Trophoblast cell (in vitro differentiated cells and primary cell): ENCODE data around the gene KIAA0513.

Experiments used
- DNase-seq, 2 donors: peaks; one replicate each; pipeline ENCODE4 v3.0.0-alpha.2; 2016
- H2AFZ ChIP-seq: 2 replicates; pipeline ENCODE4 v1.6.1; 2013; ENCODE audit warnings: low read length, moderate library complexity, mild to moderate bottlenecking; ENCODE audit not compliant: insufficient read depth, poor library complexity
- H2AK5ac ChIP-seq: 2 replicates; pipeline ENCODE4 v1.6.1; 2013; ENCODE audit warnings: mild to moderate bottlenecking, low read length
- H2BK120ac ChIP-seq: 2 replicates; pipeline ENCODE4 v1.6.1; 2013; ENCODE audit warnings: low read length, mild to moderate bottlenecking, moderate library complexity; ENCODE audit not compliant: insufficient read depth, poor library complexity
- H2BK12ac ChIP-seq: 2 replicates; pipeline ENCODE4 v1.6.1; 2013; ENCODE audit warnings: mild to moderate bottlenecking, low read length, moderate library complexity
- H2BK5ac ChIP-seq: 2 replicates; pipeline ENCODE4 v1.6.1; 2013; ENCODE audit warnings: low read length, low read depth, moderate library complexity, mild to moderate bottlenecking; ENCODE audit not compliant: poor library complexity
- H3K14ac ChIP-seq: 2 replicates; pipeline ENCODE4 v1.6.1; 2013; ENCODE audit warnings: mild to moderate bottlenecking, low read length
- H3K18ac ChIP-seq: 2 replicates; pipeline ENCODE4 v1.6.1; 2013; ENCODE audit warnings: mild to moderate bottlenecking, low read length
- H3K23ac ChIP-seq: 2 replicates; pipeline ENCODE4 v1.6.1; 2013; ENCODE audit warnings: low read length
- H3K27ac ChIP-seq: 2 replicates; pipeline ENCODE4 v1.5.1; 2013; ENCODE audit warnings: low read depth, mild to moderate bottlenecking, inconsistent platforms, low read length, moderate library complexity
- H3K27me3 ChIP-seq: 2 replicates; pipeline ENCODE4 v1.6.1; 2013; ENCODE audit warnings: inconsistent platforms, mild to moderate bottlenecking, low read length, moderate library complexity; ENCODE audit not compliant: insufficient read depth
- H3K36me3 ChIP-seq, 2 experiments: 1 replicate in 1 of 2; 2 replicates in 1 of 2; pipeline ENCODE4 v1.6.1; 2013; ENCODE audit warnings: low read length in 2 of 2, mild to moderate bottlenecking in 2 of 2, moderate library complexity in 1 of 2; ENCODE audit not compliant: insufficient read depth in 2 of 2, control insufficient read depth in 1 of 2
- H3K4ac ChIP-seq: 2 replicates; pipeline ENCODE4 v1.6.1; 2013; ENCODE audit warnings: low read depth, mild to moderate bottlenecking, low read length, moderate library complexity
- H3K4me1 ChIP-seq, 2 experiments: 1 replicate in 1 of 2; 2 replicates in 1 of 2; pipeline ENCODE4 v1.6.1; 2013; ENCODE audit warnings: low read length in 2 of 2, mild to moderate bottlenecking in 2 of 2, moderate library complexity in 1 of 2; ENCODE audit not compliant: insufficient read depth in 2 of 2, control insufficient read depth in 1 of 2
- H3K4me2 ChIP-seq: 2 replicates; pipeline ENCODE4 v1.6.1; 2013; ENCODE audit warnings: inconsistent platforms, mild to moderate bottlenecking, low read length, moderate library complexity
- H3K4me3 ChIP-seq: 2 replicates; pipeline ENCODE4 v1.5.1; 2013; ENCODE audit warnings: mild to moderate bottlenecking, low read depth, low read length, inconsistent platforms
- H3K79me1 ChIP-seq: one replicate; pipeline ENCODE4 v1.6.1; 2013; ENCODE audit warnings: low read length
- H3K79me2 ChIP-seq: 2 replicates; pipeline ENCODE4 v1.6.1; 2013; ENCODE audit warnings: low read length, mild to moderate bottlenecking; ENCODE audit not compliant: control insufficient read depth, insufficient read depth, poor library complexity
- H3K9ac ChIP-seq: 2 replicates; pipeline ENCODE4 v1.6.1; 2013; ENCODE audit warnings: mild to moderate bottlenecking, low read length
- H3K9me3 ChIP-seq: 2 replicates; pipeline ENCODE4 v1.6.1; 2013; ENCODE audit warnings: low read depth, mild to moderate bottlenecking, control low read depth, inconsistent platforms, low read length; ENCODE audit not compliant: insufficient read depth
- H4K12ac ChIP-seq: 2 replicates; pipeline ENCODE4 v1.6.1; 2013; ENCODE audit warnings: low read depth, mild to moderate bottlenecking, low read length, moderate library complexity
- H4K8ac ChIP-seq: 2 replicates; pipeline ENCODE4 v1.6.1; 2013; ENCODE audit warnings: low read depth, mild to moderate bottlenecking, low read length, moderate library complexity
- H4K91ac ChIP-seq: one replicate; pipeline ENCODE4 v1.6.1; 2013; ENCODE audit warnings: low read depth, mild to moderate bottlenecking, low read length, moderate library complexity
- WGBS: extraction: QIAGEN DNeasy Blood & Tissue Kit; methylation state at CpG from one replicate; pipeline ENCODE4 v1.1.7; 2013; ENCODE audit warnings: missing lambda C conversion rate; ENCODE audit not compliant: insufficient read length, insufficient coverage; ENCODE audit errors: extremely low coverage; 5-methylcytosine and 5-hydroxymethylcytosine counted together

KIAA0513 gene

DNA sequence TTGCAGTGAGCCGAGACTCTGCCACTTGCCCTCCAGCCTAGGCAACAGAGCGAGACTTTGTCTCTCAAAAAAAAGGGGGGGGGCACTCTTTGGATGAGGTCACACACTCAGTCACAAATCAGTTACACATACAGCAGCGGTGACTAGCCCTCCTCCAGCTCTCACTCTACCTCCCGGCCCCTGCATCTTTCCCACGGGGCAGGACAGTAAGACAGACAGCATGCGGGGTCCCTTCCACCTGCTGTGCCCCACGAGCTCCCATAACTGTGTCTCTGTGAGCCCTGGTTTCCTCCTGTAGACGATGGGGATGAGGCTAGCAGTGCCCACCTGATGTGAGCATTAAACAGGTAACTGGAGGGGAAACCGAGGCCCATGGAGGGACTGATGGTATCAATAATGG is 79.5 kb downstream of the KIAA0513 start:
- Histone ChIP-seq H3K18ac (no peak overlapping the region), H3K9ac (no peak overlapping the region), H4K12ac (no peak overlapping the region), H4K8ac (no peak overlapping the region), H3K14ac (no peak overlapping the region), H3K4me1 (no peaks in the 10 kb centered on the region), H3K27me3 (no peaks in the 10 kb centered on the region), H4K91ac (no peak overlapping the region), H2BK120ac (no peak overlapping the region), H3K9me3 (peaks cover 8% of the 10 kb centered on the region), H3K27ac (no peak overlapping the region), H2AFZ (no peak overlapping the region), H3K23ac (no peak overlapping the region), H3K4me2 (no peak overlapping the region), H3K79me1 (no peaks in the 10 kb centered on the region), H2BK5ac (no peak overlapping the region), H2AK5ac (no peak overlapping the region), H3K4ac (no peak overlapping the region), H3K4me3 (no peak overlapping the region), H3K36me3 (no peaks in the 10 kb centered on the region), H2BK12ac (no peak overlapping the region), H3K79me2 (no peaks in the 10 kb centered on the region)
- WGBS = no CpG with 5 or more reads among the region's 9 CpGs
- no peak for DNase-seq

DNA sequence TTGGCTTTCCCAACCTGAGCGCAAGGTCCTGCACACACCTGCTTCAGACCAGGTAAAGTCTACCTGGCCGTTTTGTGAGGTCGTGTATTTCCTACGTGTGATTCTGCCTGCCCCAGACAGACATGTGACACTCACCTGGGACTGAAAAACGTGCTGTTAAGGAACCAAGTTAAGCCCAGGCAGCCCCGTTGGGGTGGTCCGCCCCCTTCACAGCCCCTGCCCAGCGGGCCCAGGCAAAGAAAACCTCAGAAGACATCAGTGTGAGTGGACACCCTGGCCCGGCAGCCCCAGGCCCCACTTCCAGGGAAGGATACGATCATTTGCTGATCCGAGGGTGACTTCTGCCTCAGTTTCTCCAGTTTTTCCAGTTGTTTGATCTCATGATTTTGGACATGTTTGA is 79.9 kb downstream of the KIAA0513 start:
- H2BK12ac ChIP-seq = no peak overlapping the region
- H2BK5ac ChIP-seq = no peak overlapping the region
- no peak overlapping the region for H2AFZ ChIP-seq
- no peak overlapping the region for H3K27ac ChIP-seq
- no peaks in the 10 kb centered on the region for H3K27me3 ChIP-seq
- WGBS = no CpG with 5 or more reads among the region's 11 CpGs
- no peak overlapping the region for H3K14ac ChIP-seq
- no peaks in the 10 kb centered on the region for H3K4me1 ChIP-seq
- no peak for DNase-seq
- H2BK120ac ChIP-seq = no peak overlapping the region
- no peak overlapping the region for H4K91ac ChIP-seq
- no peak overlapping the region for H4K8ac ChIP-seq
- H3K79me1 ChIP-seq = no peaks in the 10 kb centered on the region
- H4K12ac ChIP-seq = no peak overlapping the region
- no peak overlapping the region for H3K9ac ChIP-seq
- no peaks in the 10 kb centered on the region for H3K79me2 ChIP-seq
- no peaks in the 10 kb centered on the region for H3K36me3 ChIP-seq
- H2AK5ac ChIP-seq = no peak overlapping the region
- H3K23ac ChIP-seq = no peak overlapping the region
- H3K4me3 ChIP-seq = no peak overlapping the region
- no peak overlapping the region for H3K4ac ChIP-seq
- peaks cover 8% of the 10 kb centered on the region for H3K9me3 ChIP-seq
- no peak overlapping the region for H3K4me2 ChIP-seq
- no peak overlapping the region for H3K18ac ChIP-seq

DNA sequence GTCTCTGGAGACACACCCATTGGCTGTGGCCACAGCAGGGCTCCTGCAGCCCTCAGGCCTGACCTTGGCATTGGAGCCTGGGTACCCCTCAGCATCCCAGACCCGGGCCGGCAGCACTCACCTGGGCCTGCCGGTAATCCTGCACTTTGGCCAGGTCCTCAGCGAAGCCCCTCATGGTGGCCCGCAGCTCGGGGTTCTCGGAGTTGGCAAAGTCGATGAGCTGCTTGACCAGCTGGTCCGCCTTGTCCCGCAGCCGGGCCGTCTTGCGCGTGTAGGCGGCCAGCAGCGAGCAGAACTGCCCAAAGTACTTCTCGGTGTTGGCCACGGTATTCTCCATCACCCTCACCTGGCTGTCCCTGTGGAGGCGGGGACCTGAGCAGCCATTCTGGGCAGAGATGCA is 82.5 kb downstream of the KIAA0513 start:
- Histone ChIP-seq H3K4me3 (no peak overlapping the region), H3K79me1 (no peaks in the 10 kb centered on the region), H3K9me3 (peaks cover 5% of the 10 kb centered on the region), H4K8ac (no peak overlapping the region), H3K36me3 (no peaks in the 10 kb centered on the region), H2AFZ (no peak overlapping the region), H3K4me2 (no peak overlapping the region), H3K9ac (no peak overlapping the region), H3K14ac (no peak overlapping the region), H2BK12ac (no peak overlapping the region), H3K27ac (no peak overlapping the region), H3K27me3 (no peaks in the 10 kb centered on the region), H2BK120ac (no peak overlapping the region), H3K79me2 (no peaks in the 10 kb centered on the region), H2BK5ac (no peak overlapping the region), H4K91ac (no peak overlapping the region), H3K4ac (no peak overlapping the region), H4K12ac (no peak overlapping the region), H2AK5ac (no peak overlapping the region), H3K18ac (no peak overlapping the region), H3K23ac (no peak overlapping the region), H3K4me1 (peaks cover 0 to under 1% of the 10 kb centered on the region in 2 experiments)
- DNase-seq = no peak
- no CpG with 5 or more reads among the region's 19 CpGs for WGBS

DNA sequence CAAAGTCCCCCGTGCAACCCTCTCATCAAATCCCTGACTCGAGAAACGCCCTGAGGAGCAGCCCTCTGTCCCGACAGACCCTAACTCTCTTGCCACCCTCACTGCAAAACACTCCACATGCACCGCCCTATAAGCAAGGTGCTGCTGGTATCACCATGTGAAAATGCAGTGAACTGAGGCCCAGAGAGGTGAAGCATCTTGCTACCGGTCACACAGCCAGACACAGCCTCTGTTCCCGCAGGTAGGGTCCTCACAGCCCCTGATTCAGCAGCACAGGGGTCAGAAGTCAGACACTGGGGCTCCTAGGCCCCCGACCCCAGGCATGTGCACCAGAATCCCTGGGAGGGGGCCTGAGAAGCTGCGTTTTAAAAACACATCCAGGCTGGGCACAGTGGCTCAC is 83.6 kb downstream of the KIAA0513 start:
- H2BK120ac ChIP-seq = no peak overlapping the region
- H3K9me3 ChIP-seq = peaks cover 4% of the 10 kb centered on the region
- no peak overlapping the region for H3K27ac ChIP-seq
- no peak overlapping the region for H2BK5ac ChIP-seq
- peak overlapping the region; percentile 28 for H3K4me3 ChIP-seq
- no peak overlapping the region for H4K8ac ChIP-seq
- peaks cover 0 to 1% of the 10 kb centered on the region in 2 experiments for H3K4me1 ChIP-seq
- H3K79me2 ChIP-seq = no peaks in the 10 kb centered on the region
- no peak overlapping the region for H2BK12ac ChIP-seq
- H3K4ac ChIP-seq = no peak overlapping the region
- no peak overlapping the region for H2AFZ ChIP-seq
- no peak overlapping the region for H3K9ac ChIP-seq
- H3K18ac ChIP-seq = no peak overlapping the region
- H3K14ac ChIP-seq = no peak overlapping the region
- no peaks in the 10 kb centered on the region for H3K27me3 ChIP-seq
- no peak overlapping the region for H4K91ac ChIP-seq
- H4K12ac ChIP-seq = no peak overlapping the region
- H3K36me3 ChIP-seq = no peaks in the 10 kb centered on the region
- H3K23ac ChIP-seq = no peak overlapping the region
- H3K79me1 ChIP-seq = no peaks in the 10 kb centered on the region
- H3K4me2 ChIP-seq = no peak overlapping the region
- no peak for DNase-seq
- no CpG with 5 or more reads among the region's 9 CpGs for WGBS
- H2AK5ac ChIP-seq = no peak overlapping the region
